OCI-LY7 (cell line): ENCODE results near the gene CACNA1H.

Experiments used
- EZH2phosphoT487 ChIP-seq: fragments of 200-600 bp; sonication (generic); IDR thresholded peaks from 2 replicates; pipeline ENCODE4 v1.6.1; 2018; ENCODE audit warnings: low read depth, borderline replicate concordance, mild to moderate bottlenecking, mixed run types, antibody characterized with exemption, low read length, moderate library complexity, mixed read lengths
- TF ChIP-seq, protein P1 (sequence below): fragments of 200-600 bp; sonication (generic); conservative IDR thresholded peaks from 2 replicates; pipeline ENCODE4 v1.5.1; 2014; ENCODE audit warnings: mild to moderate bottlenecking, antibody characterized with exemption, low read length, moderate library complexity, mixed read lengths

- TF ChIP-seq, protein P1, sequence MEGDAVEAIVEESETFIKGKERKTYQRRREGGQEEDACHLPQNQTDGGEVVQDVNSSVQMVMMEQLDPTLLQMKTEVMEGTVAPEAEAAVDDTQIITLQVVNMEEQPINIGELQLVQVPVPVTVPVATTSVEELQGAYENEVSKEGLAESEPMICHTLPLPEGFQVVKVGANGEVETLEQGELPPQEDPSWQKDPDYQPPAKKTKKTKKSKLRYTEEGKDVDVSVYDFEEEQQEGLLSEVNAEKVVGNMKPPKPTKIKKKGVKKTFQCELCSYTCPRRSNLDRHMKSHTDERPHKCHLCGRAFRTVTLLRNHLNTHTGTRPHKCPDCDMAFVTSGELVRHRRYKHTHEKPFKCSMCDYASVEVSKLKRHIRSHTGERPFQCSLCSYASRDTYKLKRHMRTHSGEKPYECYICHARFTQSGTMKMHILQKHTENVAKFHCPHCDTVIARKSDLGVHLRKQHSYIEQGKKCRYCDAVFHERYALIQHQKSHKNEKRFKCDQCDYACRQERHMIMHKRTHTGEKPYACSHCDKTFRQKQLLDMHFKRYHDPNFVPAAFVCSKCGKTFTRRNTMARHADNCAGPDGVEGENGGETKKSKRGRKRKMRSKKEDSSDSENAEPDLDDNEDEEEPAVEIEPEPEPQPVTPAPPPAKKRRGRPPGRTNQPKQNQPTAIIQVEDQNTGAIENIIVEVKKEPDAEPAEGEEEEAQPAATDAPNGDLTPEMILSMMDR, result no peak
- TF ChIP-seq EZH2phosphoT487, result no peak
Measured at GRCh38 chr16:1217526-1217925, 64.6 kb downstream of the CACNA1H start.
